Measurements from ENCODE around the gene YES1.
"Not testable (repeated sequence)": the region's sequence is repeated elsewhere in the genome, so short reads cannot be mapped to it uniquely, and the experiment has no call there.

The YES1 gene

GRCh38 chr18:778194-778927, 33.7 kb downstream of the YES1 start:
- DNase-seq = no peak

GRCh38 chr18:777021-777420, 35.0 kb downstream of the YES1 start:
- DNase-seq = no peak

GRCh38 chr18:776044-776443, 36.0 kb downstream of the YES1 start:
- DNase-seq = not testable (repeated sequence)

- no peak for DNase-seq
Observed at GRCh38 chr18:774811-775210, 37.2 kb downstream of the YES1 start.

- no peak for DNase-seq
Observed at GRCh38 chr18:773980-774624, 37.9 kb downstream of the YES1 start.

- DNase-seq = no peak
Observed at GRCh38 chr18:770583-770961, 41.5 kb downstream of the YES1 start.

GRCh38 chr18:767961-768360, 44.1 kb downstream of the YES1 start:
- no peak for DNase-seq

- no peak for DNase-seq
Observed at GRCh38 chr18:767084-767882, 44.8 kb downstream of the YES1 start.

GRCh38 chr18:766550-766860, 45.5 kb downstream of the YES1 start:
- DNase-seq = no peak

GRCh38 chr18:765764-766549, 46.1 kb downstream of the YES1 start:
- DNase-seq = no peak

GRCh38 chr18:759864-760263, 52.2 kb downstream of the YES1 start:
- DNase-seq = not testable (repeated sequence)

GRCh38 chr18:755506-755905, 56.5 kb downstream of the YES1 start:
- no peak for DNase-seq

- DNase-seq = no peak
Observed at GRCh38 chr18:754656-755055, 57.4 kb downstream of the YES1 start.

- DNase-seq = no peak
Observed at GRCh38 chr18:750456-750855, 61.6 kb downstream of the YES1 start.

- DNase-seq = no peak
Observed at GRCh38 chr18:744832-745597, 67.0 kb downstream of the YES1 start.

GRCh38 chr18:741931-742512, 70.0 kb downstream of the YES1 start:
- DNase-seq = no peak

- DNase-seq = no peak
Observed at GRCh38 chr18:732371-732770, 79.7 kb downstream of the YES1 start.

- DNase-seq = no peak
Observed at GRCh38 chr18:731185-731584, 80.9 kb downstream of the YES1 start.

GRCh38 chr18:730692-731091, 81.3 kb downstream of the YES1 start:
- no peak for DNase-seq

- DNase-seq = not testable (repeated sequence)
Observed at GRCh38 chr18:730120-730519, 81.9 kb downstream of the YES1 start.

- DNase-seq = no peak
Observed at GRCh38 chr18:725646-726045, 86.4 kb downstream of the YES1 start.

- no peak for DNase-seq
Observed at GRCh38 chr18:723541-724080, 88.4 kb downstream of the YES1 start.

Data from activated effector memory CD4-positive, alpha-beta T cell treated with anti-CD3 and anti-CD28 coated beads, Interleukin-2, amount 50 U/mL, for 16 hours (primary cell).